Effector memory CD4-positive, alpha-beta T cell (primary cell): Measurements from ENCODE around the gene SUSD5.
"Not testable (repeated sequence)": the region's sequence is repeated elsewhere in the genome, so short reads cannot be mapped to it uniquely, and the experiment has no call there.

ENCODE experiments used
- DNase-seq, 3 donors: peaks; one replicate each; pipeline ENCODE4 v3.0.0-alpha.2; 2020
- H3K27ac ChIP-seq: 2 replicates; pipeline ENCODE4 v1.7.0; 2013; ENCODE audit warnings: mild to moderate bottlenecking, low read length, moderate library complexity; ENCODE audit not compliant: insufficient read depth, poor library complexity, severe bottlenecking
- H3K27me3 ChIP-seq: replicated peaks from 2 replicates; pipeline ENCODE4 v1.7.0; 2013; ENCODE audit warnings: mild to moderate bottlenecking, low read length; ENCODE audit not compliant: insufficient read depth, control insufficient read depth, poor library complexity, severe bottlenecking
- H3K36me3 ChIP-seq: 2 replicates; pipeline ENCODE4 v1.7.0; 2013; ENCODE audit warnings: mild to moderate bottlenecking, low read length, moderate library complexity; ENCODE audit not compliant: control insufficient read depth, insufficient read depth
- H3K4me1 ChIP-seq: 2 replicates; pipeline ENCODE4 v1.7.0; 2013; ENCODE audit warnings: low read length, mild to moderate bottlenecking; ENCODE audit not compliant: control insufficient read depth, insufficient read depth, poor library complexity, severe bottlenecking
- H3K4me3 ChIP-seq: 2 replicates; pipeline ENCODE4 v1.7.0; 2013; ENCODE audit warnings: low read length, low read depth, mild to moderate bottlenecking; ENCODE audit not compliant: insufficient read depth, poor library complexity, severe bottlenecking
- H3K9me3 ChIP-seq: 2 replicates; pipeline ENCODE4 v1.7.0; 2013; ENCODE audit warnings: mild to moderate bottlenecking, low read length, moderate library complexity; ENCODE audit not compliant: control insufficient read depth

SUSD5 gene

GRCh38 chr3:33106854-33107253 is 111.8 kb downstream of the SUSD5 start:
- H3K27ac ChIP-seq, DNase-seq, H3K36me3 ChIP-seq, H3K9me3 ChIP-seq, H3K4me1 ChIP-seq, H3K27me3 ChIP-seq, H3K4me3 ChIP-seq: not testable (repeated sequence)

- no peaks in the 10 kb centered on the region for H3K36me3 ChIP-seq
- no peaks in the 10 kb centered on the region for H3K27me3 ChIP-seq
- H3K4me3 ChIP-seq, result no peak overlapping the region
- DNase-seq, result no peak
- no peaks in the 10 kb centered on the region for H3K9me3 ChIP-seq
- no peaks in the 10 kb centered on the region for H3K4me1 ChIP-seq
- no peak overlapping the region for H3K27ac ChIP-seq
Measured at GRCh38 chr3:33105341-33105948, 113.2 kb downstream of the SUSD5 start.

- DNase-seq, result no peak
Measured at GRCh38 chr3:33104803-33105202, 113.8 kb downstream of the SUSD5 start.

GRCh38 chr3:33103480-33103879 is 115.1 kb downstream of the SUSD5 start:
- Histone ChIP-seq H3K36me3 (no peaks in the 10 kb centered on the region), H3K9me3 (no peaks in the 10 kb centered on the region), H3K27ac (no peak overlapping the region), H3K27me3 (no peaks in the 10 kb centered on the region), H3K4me3 (no peak overlapping the region), H3K4me1 (no peaks in the 10 kb centered on the region)
- no peak for DNase-seq

More at GRCh38 chr3:33104803-33105202, 113.8 kb downstream of the SUSD5 start:
- no peaks in the 10 kb centered on the region for H3K27me3 ChIP-seq
- no peaks in the 10 kb centered on the region for H3K36me3 ChIP-seq
- no peak overlapping the region for H3K4me3 ChIP-seq
- no peaks in the 10 kb centered on the region for H3K9me3 ChIP-seq
- no peaks in the 10 kb centered on the region for H3K4me1 ChIP-seq
- H3K27ac ChIP-seq, result no peak overlapping the region

- no peaks in the 10 kb centered on the region for H3K4me1 ChIP-seq
- no peaks in the 10 kb centered on the region for H3K9me3 ChIP-seq
- H3K4me3 ChIP-seq, result no peak overlapping the region
- no peak for DNase-seq
- no peaks in the 10 kb centered on the region for H3K27me3 ChIP-seq
- no peaks in the 10 kb centered on the region for H3K36me3 ChIP-seq
- no peak overlapping the region for H3K27ac ChIP-seq
Measured at GRCh38 chr3:33103034-33103433, 115.6 kb downstream of the SUSD5 start.

- H3K36me3 ChIP-seq, result no peaks in the 10 kb centered on the region
- peaks cover 9% of the 10 kb centered on the region for H3K4me1 ChIP-seq
- no peak for DNase-seq
- H3K27me3 ChIP-seq, result no peaks in the 10 kb centered on the region
- H3K9me3 ChIP-seq, result no peaks in the 10 kb centered on the region
- H3K4me3 ChIP-seq, result no peak overlapping the region
- H3K27ac ChIP-seq, result no peak overlapping the region
Measured at GRCh38 chr3:33100229-33100628, 118.4 kb downstream of the SUSD5 start.
